Measurements from ENCODE around the gene ARHGAP28. TPM values are rescaled to one million over a fixed set of nuclear protein-coding genes. Genes with fewer than 3 reads are reported as not detected.

The ARHGAP28 gene
- total and polyA plus RNA-seq, 12 donors, result 2.7 to 34.3 (median 7.3) TPM

- no peak for TF ChIP-seq CTCF (IDR thresholded peaks at IDR 0.05)
- TF ChIP-seq POLR2A (IDR thresholded peaks at IDR 0.05), result no peak
- Histone ChIP-seq H3K4me1 (replicated peaks in 1 of 2) (peaks cover 9 to 26% of the 10 kb centered on the region in 2 donors), H3K27me3 (no peaks in the 10 kb centered on the region), H3K4me3 (no peak overlapping the region), H3K9me3 (replicated peaks in 1 of 3) (no peaks in the 10 kb centered on the region), H3K36me3 (replicated peaks in 1 of 2) (no peaks in the 10 kb centered on the region), H3K27ac (no peak overlapping the region)
- intact Hi-C loops (cut with DNase I), result no loop called here
- 100% methylated on average over 1 of the region's 1 CpG for WGBS, 4 donors
- DNase-seq, result no peak
These were observed 53.3 kb downstream of the ARHGAP28 start for GRCh38 chr18:6782861-6783260.

GRCh38 chr18:6784046-6784445 is 54.5 kb downstream of the ARHGAP28 start:
- Histone ChIP-seq H3K4me1 (replicated peaks in 1 of 2) (peaks cover 9 to 24% of the 10 kb centered on the region in 2 donors), H3K4me3 (no peak overlapping the region), H3K9me3 (replicated peaks in 1 of 3) (no peaks in the 10 kb centered on the region), H3K36me3 (replicated peaks in 1 of 2) (no peaks in the 10 kb centered on the region), H3K27ac (no peak overlapping the region), H3K27me3 (no peaks in the 10 kb centered on the region)
- 79 to 88% (median 84%) methylated on average over 6 of the region's 6 CpGs for WGBS, 4 donors
- intact Hi-C loops (cut with DNase I), result no loop called here
- no peak for DNase-seq
- TF ChIP-seq POLR2A (IDR thresholded peaks at IDR 0.05), result no peak
- TF ChIP-seq CTCF (IDR thresholded peaks at IDR 0.05), result no peak

GRCh38 chr18:6785001-6785400 is 55.5 kb downstream of the ARHGAP28 start:
- no peaks in the 10 kb centered on the region for H3K9me3 ChIP-seq (replicated peaks in 1 of 3)
- H3K4me1 ChIP-seq (replicated peaks in 1 of 2), result peaks cover 9 to 19% of the 10 kb centered on the region in 2 donors
- intact Hi-C loops (cut with DNase I), result no loop called here
- no peaks in the 10 kb centered on the region for H3K36me3 ChIP-seq (replicated peaks in 1 of 2)
- no peak overlapping the region for H3K27ac ChIP-seq
- H3K4me3 ChIP-seq, result no peak overlapping the region
- no peak for DNase-seq
- TF ChIP-seq POLR2A (IDR thresholded peaks at IDR 0.05) (no peak), CTCF (IDR thresholded peaks at IDR 0.05) (no peak)
- WGBS, 4 donors, result 53 to 71% (median 65%) methylated on average over 2 of the region's 2 CpGs
- no peaks in the 10 kb centered on the region for H3K27me3 ChIP-seq

GRCh38 chr18:6785411-6785810 is 55.9 kb downstream of the ARHGAP28 start:
- no peak overlapping the region for H3K27ac ChIP-seq
- H3K27me3 ChIP-seq, result no peaks in the 10 kb centered on the region
- H3K36me3 ChIP-seq (replicated peaks in 1 of 2), result no peaks in the 10 kb centered on the region
- no peak for DNase-seq
- TF ChIP-seq POLR2A (IDR thresholded peaks at IDR 0.05) (no peak), CTCF (IDR thresholded peaks at IDR 0.05) (no peak)
- WGBS, 4 donors, result 86 to 95% (median 90%) methylated on average over 3 of the region's 3 CpGs
- peaks cover 9 to 22% of the 10 kb centered on the region in 2 donors for H3K4me1 ChIP-seq (replicated peaks in 1 of 2)
- intact Hi-C loops (cut with DNase I), result no loop called here
- H3K9me3 ChIP-seq (replicated peaks in 1 of 3), result no peaks in the 10 kb centered on the region
- H3K4me3 ChIP-seq, result no peak overlapping the region

Data from adrenal gland (tissue), 12 donors.